ENCODE measurements around the gene SEMA4D.

The SEMA4D gene, protein sequence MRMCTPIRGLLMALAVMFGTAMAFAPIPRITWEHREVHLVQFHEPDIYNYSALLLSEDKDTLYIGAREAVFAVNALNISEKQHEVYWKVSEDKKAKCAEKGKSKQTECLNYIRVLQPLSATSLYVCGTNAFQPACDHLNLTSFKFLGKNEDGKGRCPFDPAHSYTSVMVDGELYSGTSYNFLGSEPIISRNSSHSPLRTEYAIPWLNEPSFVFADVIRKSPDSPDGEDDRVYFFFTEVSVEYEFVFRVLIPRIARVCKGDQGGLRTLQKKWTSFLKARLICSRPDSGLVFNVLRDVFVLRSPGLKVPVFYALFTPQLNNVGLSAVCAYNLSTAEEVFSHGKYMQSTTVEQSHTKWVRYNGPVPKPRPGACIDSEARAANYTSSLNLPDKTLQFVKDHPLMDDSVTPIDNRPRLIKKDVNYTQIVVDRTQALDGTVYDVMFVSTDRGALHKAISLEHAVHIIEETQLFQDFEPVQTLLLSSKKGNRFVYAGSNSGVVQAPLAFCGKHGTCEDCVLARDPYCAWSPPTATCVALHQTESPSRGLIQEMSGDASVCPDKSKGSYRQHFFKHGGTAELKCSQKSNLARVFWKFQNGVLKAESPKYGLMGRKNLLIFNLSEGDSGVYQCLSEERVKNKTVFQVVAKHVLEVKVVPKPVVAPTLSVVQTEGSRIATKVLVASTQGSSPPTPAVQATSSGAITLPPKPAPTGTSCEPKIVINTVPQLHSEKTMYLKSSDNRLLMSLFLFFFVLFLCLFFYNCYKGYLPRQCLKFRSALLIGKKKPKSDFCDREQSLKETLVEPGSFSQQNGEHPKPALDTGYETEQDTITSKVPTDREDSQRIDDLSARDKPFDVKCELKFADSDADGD

DNA sequence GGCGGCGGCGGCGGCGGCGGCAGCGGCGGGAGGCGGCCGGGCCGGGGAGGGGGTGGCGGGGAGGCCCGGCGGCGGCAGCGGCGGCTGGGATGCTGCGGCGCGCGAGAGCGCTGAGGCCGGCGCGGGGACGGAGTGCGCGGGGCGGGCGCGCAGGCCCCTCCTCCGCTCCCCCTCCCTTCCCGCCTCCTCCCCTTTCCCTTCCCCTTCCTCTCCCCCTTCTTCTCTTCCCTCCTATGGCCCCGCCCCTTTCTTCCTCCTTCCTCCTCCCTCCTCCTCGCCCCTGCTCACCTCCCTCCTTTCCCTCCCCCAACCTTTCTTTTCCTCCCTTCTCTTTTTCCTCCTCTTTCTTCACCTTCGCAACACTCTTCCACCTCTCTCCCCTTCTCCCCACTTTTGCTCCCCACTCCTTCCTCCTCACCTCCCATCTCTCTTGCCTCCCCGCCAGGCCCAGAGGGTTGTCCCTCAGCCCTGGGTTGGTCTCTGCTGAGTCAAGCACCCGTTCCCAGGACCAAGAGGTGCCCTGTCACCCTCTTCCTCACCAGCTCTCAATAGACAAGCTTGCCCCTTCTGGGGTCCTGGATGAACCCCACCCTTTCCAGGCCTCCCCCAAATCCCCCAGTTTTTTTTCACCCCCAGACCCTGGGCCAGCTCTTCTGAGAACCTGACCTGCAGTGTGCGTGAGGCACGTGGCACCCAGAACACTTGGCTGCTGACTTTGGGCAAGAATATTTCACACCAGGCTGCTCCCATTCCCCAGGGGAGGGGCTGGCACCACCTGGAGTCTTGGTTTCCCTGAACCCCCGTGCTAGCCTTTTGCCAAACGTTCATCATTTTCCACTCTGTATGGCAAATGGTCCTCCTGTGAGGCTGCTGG lies at the start of gene SEMA4D:
Gene SEMA4D, minus strand, starts transcription at position 136 of the 874 bp plus-strand sequence. CDS start 92,657 bp downstream, outside the sequence.
- peak in 1 of 2 donors; percentile 61 for DNase-seq (ENCODE audit: low read depth in 2 of 2)

DNA sequence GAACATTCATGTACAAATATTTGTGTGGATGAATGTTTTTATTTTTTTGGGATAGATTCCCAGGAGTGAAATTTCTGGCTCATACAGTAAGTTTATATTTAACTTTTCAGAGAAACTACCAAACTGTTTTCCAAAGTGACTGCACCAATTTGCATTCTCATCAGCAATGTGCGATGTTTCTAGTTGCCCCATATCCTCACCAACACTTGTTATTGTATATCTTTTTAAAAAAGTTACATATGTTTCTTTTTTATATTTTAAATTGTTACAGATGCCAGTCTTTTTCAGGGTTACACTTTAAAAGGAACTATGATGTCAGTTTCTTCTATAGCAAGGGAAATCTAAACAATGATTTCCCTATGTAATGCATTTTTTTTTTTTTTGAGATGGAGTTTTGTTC lies 49.1 kb upstream of the SEMA4D start:
- DNase-seq (ENCODE audit: low read depth in 2 of 2), result no peak

DNA sequence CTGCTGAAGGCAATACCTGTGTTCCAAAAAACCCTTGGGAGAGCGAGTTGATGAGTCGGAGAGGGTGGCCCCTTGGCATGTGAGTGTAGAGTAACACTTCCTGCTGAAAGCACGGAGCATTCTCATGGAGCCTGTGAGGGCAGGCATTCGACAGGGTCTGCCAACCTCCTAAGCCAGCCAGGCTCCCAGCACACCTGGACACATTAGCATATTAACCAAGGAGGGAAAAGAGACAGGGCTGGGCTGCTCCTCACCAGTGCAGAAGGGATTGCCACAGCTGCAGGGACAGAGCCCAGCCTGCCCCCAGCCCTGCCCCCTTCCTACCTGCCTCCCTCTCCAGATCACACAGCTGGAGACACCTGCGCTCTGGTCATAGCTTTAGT lies 46.4 kb upstream of the SEMA4D start:
- no peak for DNase-seq (ENCODE audit: low read depth in 2 of 2)

DNA sequence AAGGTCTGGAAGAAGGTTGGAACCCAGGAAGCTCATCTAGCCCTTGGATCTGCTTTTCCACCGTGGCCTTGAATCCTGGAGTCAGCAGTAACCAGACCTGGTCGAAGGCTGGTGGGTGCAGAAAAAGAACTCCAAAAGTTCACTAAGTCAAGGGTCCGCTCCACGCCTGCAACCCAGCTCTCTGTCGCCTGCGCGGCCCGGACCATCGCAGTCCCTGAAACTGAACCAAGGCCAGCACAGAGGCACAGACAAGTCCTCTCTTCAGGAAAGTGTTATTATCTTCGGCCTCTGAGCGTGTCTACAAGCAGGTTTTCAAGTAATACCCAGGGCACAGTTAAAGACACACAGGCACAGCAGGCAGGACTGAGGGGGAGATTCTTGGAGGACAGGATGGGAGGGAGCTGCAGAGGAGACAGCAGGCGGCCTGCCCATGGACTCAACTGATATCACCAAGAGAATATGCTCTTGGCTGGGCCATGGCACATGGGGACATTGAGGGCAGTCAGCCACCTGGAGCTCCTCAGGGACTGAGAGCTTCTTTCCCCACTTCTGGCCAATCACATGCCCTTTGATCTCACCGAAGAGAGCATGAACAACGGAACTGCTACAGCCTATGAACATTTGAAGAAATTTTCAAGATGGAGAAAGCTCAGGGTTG lies 45.8 kb upstream of the SEMA4D start:
- DNase-seq (ENCODE audit: low read depth in 2 of 2), result no peak

DNA sequence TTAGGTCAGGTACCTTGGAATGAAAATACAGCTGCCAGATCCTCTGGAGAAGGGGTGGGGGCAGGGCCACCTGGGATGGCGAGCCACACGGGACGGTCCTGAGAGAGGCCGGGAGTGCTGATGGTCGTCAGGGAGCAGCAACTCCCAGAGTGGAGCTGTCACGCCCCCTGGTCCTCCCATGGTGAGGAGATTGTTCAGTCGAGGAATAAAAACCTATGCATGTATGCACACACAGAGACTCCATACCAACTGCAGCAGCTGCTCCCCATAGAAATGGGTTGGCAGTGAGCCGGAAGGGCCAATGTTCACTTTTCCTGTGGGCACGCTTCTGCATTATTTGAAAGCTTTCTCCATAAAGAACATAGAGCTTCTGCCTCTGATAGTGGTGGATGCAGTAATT lies 45.2 kb upstream of the SEMA4D start:
- no peak for DNase-seq (ENCODE audit: low read depth in 2 of 2)

DNA sequence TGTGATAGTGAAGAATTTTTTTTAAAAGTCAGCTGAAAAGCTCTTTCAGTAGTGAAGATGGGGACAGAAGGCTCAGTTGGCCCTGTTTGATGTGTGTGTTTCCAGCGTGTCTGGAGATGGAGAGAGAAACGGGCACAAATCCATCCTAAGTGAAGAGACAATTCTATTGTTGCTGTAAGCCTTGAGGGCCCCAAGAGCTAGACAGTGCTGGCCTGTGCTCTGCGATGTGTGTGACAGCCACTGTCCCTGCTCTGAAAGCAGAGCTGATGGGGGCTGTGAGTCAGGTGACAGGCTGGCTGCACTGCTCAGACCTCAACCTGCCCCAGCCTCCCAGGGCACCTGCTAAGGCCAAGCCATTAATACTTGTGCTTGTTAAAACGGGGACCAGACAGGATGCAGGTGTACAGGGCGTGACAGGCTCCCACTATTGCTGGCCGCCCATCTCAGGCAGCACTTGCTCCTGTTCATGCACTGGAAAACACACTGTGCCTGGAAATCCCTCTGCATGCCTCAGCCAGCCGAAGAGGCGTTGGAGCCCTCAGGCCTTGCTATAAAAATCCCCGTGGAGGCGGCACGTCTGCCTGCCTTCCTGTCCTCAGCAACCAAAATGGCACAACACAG lies 44.6 kb upstream of the SEMA4D start:
- no peak for DNase-seq (ENCODE audit: low read depth in 2 of 2)

DNA sequence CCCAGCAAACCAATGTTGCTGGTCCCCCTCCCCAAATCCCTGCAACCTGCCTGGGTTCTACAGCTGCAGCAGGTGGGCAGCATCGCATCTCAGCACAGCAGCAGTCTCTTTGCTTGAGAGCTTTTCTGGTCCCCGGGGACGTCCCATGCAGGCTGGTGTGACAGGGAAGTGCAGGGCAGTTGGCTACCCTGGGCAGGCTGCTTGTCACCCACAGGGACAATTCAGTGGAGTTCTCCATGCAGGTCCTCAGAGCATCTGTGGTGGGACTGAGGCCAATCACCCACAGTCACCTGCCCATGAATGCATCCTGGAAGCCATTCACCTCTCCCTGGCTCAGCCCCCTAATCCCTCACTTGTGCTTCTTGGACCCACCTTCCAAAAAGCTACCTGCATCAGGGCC lies 43.9 kb upstream of the SEMA4D start:
- no peak for DNase-seq (ENCODE audit: low read depth in 2 of 2)

DNA sequence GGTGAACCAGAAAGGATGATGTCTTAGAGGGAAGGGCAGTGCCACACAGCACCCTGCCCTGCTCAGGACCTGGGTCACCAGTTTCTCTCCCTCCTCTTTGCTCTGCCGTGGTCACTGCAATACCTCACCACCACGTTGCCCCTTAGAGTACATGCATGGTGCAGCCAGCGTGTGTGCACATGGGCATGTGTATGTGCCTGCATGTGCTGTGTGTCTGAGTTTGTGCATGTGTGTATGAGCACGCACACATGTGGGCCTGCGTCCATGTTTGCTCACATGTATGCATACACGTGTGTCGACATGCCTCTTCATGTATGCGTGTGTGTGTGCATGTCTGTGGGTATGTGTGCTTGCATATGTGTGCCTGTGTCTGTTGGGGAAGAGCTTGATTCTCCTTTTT lies 41.5 kb upstream of the SEMA4D start:
- no peak for DNase-seq (ENCODE audit: low read depth in 2 of 2)

DNA sequence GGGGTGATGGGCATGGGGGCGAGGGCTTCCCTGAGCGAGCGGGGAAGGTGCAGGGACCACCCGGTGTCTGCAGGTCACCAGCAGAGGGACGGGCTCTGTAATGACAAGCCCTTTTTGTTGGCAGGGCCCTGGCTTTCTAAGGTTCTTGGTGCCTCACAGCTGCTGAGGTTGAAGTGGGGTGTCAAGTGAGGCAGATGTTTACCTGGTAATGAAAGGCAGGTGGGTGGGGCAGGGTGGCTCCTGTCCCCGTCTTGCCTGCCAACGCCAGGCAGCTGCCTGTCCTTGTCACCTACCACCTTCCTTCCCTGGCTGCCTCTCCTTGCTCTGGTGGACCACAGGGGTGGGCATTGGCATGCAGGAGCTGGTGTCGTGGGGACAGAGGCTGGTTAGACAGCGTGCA lies 41.0 kb upstream of the SEMA4D start:
- no peak for DNase-seq (ENCODE audit: low read depth in 2 of 2)

DNA sequence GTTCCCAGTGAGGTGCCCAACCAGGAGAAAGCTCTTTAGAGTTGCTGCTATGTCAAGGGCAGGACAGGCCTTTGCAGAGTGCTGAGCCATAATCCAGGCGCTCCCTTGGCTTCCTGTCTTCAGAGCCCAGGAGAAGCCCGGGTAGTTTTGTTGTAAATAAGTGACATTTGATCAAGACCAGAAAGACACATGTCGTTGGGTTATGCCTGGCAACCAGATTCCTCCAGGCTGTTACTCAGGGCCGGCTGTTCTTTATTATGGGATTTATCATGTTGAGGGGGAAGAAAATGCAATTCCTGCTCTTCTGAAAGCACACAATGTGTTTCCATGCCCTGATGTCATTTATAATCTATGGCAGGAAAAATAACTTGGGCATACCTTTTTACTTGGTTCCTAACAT lies 39.3 kb upstream of the SEMA4D start:
- DNase-seq (ENCODE audit: low read depth in 2 of 2), result no peak

DNA sequence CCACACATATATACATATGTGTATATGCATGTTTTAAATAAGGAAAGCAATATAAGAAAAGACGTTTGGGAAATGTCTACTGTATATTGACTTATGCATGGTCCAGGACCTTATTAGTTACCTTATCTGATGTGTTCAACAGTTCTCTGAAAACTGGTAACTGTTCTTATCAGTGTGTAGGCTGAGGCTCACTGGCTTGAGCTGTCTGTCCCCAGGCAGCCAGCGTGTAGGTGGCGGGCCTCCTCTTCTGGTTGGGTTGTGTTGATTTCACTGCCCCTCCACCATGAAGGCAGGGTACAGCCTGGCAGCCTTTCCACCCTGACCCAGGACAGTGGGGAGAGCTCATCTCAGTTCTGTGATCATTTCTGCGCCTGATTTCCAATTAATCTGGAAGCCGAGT lies 38.7 kb upstream of the SEMA4D start:
- DNase-seq (ENCODE audit: low read depth in 2 of 2), result no peak

DNA sequence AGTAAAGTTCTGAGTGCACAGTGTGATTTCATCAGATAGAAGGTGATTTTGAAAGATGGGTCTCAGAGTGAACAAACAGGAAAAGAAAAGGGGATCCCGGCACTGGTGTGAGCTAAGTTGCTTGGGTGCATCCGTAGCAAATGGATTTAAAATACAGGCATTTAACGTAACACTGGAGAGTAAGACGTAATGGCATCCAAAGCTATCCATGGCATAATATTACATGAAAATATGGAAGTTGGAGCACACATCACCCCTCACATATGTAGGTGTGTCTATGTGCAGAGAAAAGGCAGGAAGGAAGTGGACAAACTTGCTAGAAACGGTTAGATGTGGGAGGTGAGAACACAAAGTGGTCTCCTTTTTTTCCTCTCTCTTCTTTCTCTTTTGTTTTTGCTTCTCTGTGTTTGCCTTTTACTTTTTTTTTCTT lies 38.2 kb upstream of the SEMA4D start:
- DNase-seq (ENCODE audit: low read depth in 2 of 2), result no peak

DNA sequence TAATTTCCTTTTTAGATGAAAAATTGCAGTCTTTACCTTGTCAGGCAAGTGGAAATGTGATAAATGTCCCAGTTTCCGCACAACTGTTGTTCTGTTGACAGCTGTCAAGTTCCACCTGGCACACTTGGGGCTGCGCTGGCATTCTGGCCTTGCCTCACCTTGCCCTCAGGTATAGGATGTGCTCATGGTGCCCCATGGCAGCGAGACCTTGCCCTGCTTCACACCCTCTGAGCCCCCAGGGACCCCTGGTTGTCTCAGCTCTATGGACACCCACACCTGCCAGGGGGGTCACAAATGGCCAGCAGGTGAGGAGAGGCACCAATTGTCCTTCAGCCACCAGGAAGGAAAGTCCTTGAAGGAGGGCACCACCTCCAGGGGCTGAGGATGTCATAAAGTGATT lies 37.5 kb upstream of the SEMA4D start:
- no peak for DNase-seq (ENCODE audit: low read depth in 2 of 2)

DNA sequence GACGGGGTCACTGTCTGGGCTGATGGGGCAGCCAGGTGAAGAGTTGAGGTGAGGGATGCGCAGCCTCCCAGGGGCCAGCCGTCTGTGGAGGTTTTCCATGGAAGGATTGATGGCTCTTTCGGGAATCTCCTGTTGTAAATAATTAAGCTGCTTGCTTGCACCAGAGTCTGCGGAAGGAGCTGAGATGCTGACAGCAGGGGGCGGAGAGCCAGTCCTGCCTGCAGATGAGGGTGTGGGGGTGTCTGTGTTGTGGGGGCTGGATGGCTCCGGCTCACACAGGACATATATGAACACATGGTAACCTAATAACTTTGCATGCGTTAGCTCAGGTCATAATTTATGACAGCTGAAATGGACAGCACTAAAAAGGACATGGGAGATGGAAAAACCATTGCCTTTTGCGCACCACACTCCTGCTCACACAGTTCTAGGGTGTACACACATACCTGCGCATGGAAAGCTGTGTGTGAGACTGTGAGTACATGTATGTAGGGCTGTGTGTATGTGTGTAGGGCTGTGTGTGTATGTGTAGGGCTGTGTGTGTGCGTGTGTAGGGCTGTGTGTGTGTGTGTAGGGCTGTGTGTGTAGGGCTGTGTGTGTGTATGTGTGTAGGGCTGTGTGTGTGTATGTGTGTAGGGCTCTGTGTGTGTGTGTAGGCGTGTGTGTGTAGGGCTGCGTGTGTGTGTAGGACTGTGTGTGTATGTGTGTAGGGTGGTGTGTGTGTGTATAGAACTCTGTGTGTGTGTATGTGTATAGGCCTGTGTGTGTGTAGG lies 36.8 kb upstream of the SEMA4D start:
- no peak for DNase-seq (ENCODE audit: low read depth in 2 of 2)

DNA sequence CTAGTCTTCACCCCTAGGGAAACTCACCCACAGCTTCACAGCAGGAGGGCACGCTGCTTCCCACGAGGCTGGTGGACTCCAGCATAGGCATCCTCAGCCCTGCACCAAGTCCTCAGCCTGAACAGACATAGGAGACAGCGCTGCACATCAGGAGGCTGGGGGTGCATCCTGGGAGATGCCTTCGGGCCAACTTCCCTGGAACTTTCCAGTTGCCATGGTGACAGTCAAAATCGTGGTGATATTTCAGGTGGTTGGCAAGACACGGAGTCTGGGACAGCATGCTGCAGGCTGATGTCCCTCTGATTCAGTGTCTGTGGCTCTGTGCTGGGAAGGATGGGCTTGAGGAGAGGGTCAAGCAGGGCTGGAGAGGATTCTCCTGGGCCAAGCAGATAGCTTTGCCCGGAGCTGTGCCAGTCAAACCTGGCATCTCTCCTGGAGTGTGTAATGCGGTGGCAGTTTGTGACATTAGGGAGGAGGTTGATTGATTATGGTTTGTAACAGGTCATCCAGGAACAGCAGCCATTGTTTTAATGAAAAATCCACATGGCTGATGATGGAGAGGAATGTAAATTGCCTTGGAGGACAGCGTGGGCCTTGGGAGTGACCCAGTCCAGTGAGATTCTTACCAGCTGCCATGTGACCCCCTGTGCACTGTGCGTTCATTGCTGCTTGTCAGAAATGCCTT lies 35.6 kb upstream of the SEMA4D start:
- no peak for DNase-seq (ENCODE audit: low read depth in 2 of 2)

DNA sequence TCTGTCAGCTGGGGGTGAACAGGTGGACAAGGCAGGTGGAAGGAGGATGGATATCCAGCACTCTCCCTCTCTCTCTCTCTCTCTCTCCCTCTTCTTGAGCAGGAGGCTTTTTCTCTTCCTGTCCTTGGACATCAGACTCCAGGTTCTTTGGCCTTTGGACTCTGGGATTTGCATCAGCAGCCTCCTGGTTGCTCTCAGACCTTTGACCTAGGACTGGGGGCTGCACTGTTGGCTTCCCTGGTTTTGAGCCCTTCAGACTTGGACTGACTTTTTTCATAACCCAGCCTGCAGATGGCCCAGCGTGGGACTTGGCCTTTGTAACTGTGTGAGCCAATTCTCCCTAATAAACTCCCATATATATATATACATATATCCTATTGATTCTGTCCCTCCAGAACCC lies 35.0 kb upstream of the SEMA4D start:
- DNase-seq (ENCODE audit: low read depth in 2 of 2), result no peak

DNA sequence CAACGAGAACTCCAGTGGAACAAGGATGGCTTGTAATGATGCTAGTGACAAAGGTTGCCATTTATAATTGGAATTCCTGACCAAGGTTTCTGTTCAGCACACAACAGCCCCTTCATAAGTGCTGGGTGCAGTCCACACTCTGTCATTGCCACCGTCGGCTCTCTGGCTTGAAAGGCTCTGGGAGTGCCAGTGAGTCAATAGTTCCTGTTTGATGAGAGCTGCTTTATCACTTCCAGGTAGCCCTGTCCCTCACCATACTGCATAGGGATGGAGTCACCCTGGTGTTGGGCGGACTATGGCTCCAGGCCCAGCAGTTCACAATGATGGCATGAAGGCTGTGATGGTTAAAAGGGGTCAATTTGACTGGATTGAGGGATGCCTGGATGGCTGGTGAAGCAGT lies 34.6 kb upstream of the SEMA4D start:
- peak in 1 of 2 donors; percentile 34 for DNase-seq (ENCODE audit: low read depth in 2 of 2)

DNA sequence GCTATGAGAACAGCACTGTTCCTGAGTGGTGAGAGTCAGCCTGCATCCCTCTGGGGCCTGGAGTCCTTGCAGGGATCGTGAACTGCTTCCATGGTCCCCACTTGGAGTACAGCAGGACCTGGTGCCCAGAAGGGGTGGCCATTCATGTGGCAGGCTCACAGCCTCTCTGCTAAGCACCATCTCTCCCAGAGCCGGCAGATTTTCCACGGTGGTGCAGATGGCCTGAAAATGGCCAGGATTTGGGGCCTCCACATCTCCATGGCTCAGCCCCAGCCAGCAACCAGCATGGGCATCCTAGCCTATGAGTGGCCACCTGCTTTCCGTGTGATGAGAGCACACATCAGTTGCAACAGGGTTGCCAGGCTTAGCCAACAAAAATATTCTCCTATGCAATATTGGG lies 33.9 kb upstream of the SEMA4D start:
- no peak for DNase-seq (ENCODE audit: low read depth in 2 of 2)

DNA sequence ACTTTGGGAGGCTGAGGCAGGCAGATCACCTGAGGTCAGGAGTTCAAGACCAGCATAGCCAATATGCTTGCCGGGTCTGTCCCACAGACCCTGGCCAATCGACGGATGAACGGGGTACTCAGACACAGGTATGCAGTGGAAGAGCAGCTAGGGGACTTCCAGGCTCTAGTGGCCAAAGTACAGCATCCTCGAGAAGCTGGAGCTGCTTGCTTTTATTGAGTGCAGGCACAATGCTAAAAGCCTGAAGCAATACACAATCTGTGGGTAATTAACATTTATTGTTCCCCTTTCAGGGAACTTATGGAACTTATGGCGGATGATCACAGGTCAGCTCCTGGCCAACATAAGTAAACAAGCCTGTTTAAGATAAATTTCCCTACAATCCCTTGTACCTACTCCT lies 32.8 kb upstream of the SEMA4D start:
- DNase-seq (ENCODE audit: low read depth in 2 of 2), result no peak

Measured in activated CD4-positive, alpha-beta T cell treated with anti-CD3 and anti-CD28 coated beads for 24 hours (primary cell).